SU-DHL-6 (cell line): ENCODE data around the gene CCDC182.

Experiments
- H2AFZ ChIP-seq: fragments of 200-600 bp; sonication (generic); 2 replicates; pipeline ENCODE4 v1.6.1; 2014; ENCODE audit warnings: low read depth, mild to moderate bottlenecking, moderate library complexity, mixed read lengths, antibody characterized with exemption, low read length; ENCODE audit not compliant: severe bottlenecking
- H3F3A ChIP-seq: fragments of 200-600 bp; shearing (Covaris generic); 2 replicates; pipeline ENCODE4 v1.6.0; 2016; ENCODE audit warnings: antibody characterized with exemption, mild to moderate bottlenecking; ENCODE audit not compliant: insufficient read depth
- H3K27ac ChIP-seq: fragments of 200-600 bp; sonication (generic); 2 replicates; pipeline ENCODE4 v1.5.1; 2016; ENCODE audit warnings: low read depth, mild to moderate bottlenecking, low read length, moderate library complexity, mixed read lengths
- H3K27me3 ChIP-seq: fragments of 200-600 bp; sonication (generic), shearing (Covaris generic); 2 replicates; pipeline ENCODE4 v1.6.0; 2014; ENCODE audit warnings: mild to moderate bottlenecking, low read length
- H3K36me3 ChIP-seq: fragments of 200-600 bp; sonication (generic); 2 replicates; pipeline ENCODE4 v1.6.1; 2014; ENCODE audit warnings: mild to moderate bottlenecking, low read length, mixed read lengths
- H3K4me2 ChIP-seq: fragments of 300-600, 200-600 bp; shearing (Covaris generic), sonication (generic); 2 replicates; pipeline ENCODE4 v1.6.0; 2014; ENCODE audit warnings: low read length, low read depth, mild to moderate bottlenecking; ENCODE audit not compliant: poor library complexity, severe bottlenecking
- H3K4me3 ChIP-seq: fragments of 200-600 bp; sonication (generic); 2 replicates; pipeline ENCODE4 v1.5.1; 2014; ENCODE audit warnings: antibody characterized with exemption, low read length, mild to moderate bottlenecking, mixed read lengths; ENCODE audit not compliant: insufficient read depth, poor library complexity, severe bottlenecking
- H3K79me2 ChIP-seq: fragments of 200-600 bp; sonication (generic); 2 replicates; pipeline ENCODE4 v1.6.1; 2014; ENCODE audit warnings: mild to moderate bottlenecking, low read length, moderate library complexity; ENCODE audit not compliant: insufficient read depth
- H3K9ac ChIP-seq: fragments of 200-600 bp; sonication (generic); 2 replicates; pipeline ENCODE4 v1.7.0; 2014; ENCODE audit warnings: mild to moderate bottlenecking, low read length
- H3K9me2 ChIP-seq: fragments of 200-600 bp; sonication (generic); replicated peaks from 2 replicates; pipeline ENCODE4 v1.6.1; 2014; ENCODE audit warnings: low read length; ENCODE audit not compliant: insufficient read depth
- H3K9me3 ChIP-seq: fragments of 200-600 bp; sonication (generic); 2 replicates; pipeline ENCODE4 v1.6.1; 2014; ENCODE audit warnings: low read length, mixed read lengths; ENCODE audit not compliant: insufficient read depth
- H4K20me1 ChIP-seq: fragments of 200-600 bp; sonication (generic); 2 replicates; pipeline ENCODE4 v1.6.1; 2014; ENCODE audit warnings: low read depth, mild to moderate bottlenecking, antibody characterized with exemption, low read length, moderate library complexity, mixed read lengths
- CTCF ChIP-seq: fragments of 200-600 bp; sonication (generic); IDR thresholded peaks from one replicate; pipeline ENCODE4 v1.5.1; 2017; ENCODE audit warnings: antibody characterized with exemption, mild to moderate bottlenecking, low read length, moderate library complexity; ENCODE audit not compliant: insufficient read depth, poor library complexity, severe bottlenecking
- EZH2phosphoT487 ChIP-seq: fragments of 200-600 bp; sonication (generic), shearing (Covaris generic); conservative IDR thresholded peaks from 2 replicates; pipeline ENCODE4 v1.6.1; 2018; ENCODE audit warnings: mild to moderate bottlenecking, antibody characterized with exemption, low read length, moderate library complexity, mixed read lengths

Gene CCDC182

GRCh38 chr17:57750895-57751294 is 5.8 kb upstream of the CCDC182 start:
- no peaks in the 10 kb centered on the region for H3F3A ChIP-seq
- no peak for TF ChIP-seq EZH2phosphoT487
- no peak for TF ChIP-seq CTCF
- H3K9me2 ChIP-seq, result no peaks in the 10 kb centered on the region
- H3K79me2 ChIP-seq, result no peaks in the 10 kb centered on the region
- no peak overlapping the region for H2AFZ ChIP-seq
- no peaks in the 10 kb centered on the region for H3K9me3 ChIP-seq
- H3K4me2 ChIP-seq, result no peak overlapping the region
- no peak overlapping the region for H3K4me3 ChIP-seq
- H3K27me3 ChIP-seq, result no peaks in the 10 kb centered on the region
- H3K9ac ChIP-seq, result no peak overlapping the region
- no peaks in the 10 kb centered on the region for H3K36me3 ChIP-seq
- no peaks in the 10 kb centered on the region for H4K20me1 ChIP-seq
- H3K27ac ChIP-seq, result no peak overlapping the region

GRCh38 chr17:57750109-57750871 is 5.2 kb upstream of the CCDC182 start:
- H3K27me3 ChIP-seq, result no peaks in the 10 kb centered on the region
- H3F3A ChIP-seq, result no peaks in the 10 kb centered on the region
- no peak overlapping the region for H3K4me3 ChIP-seq
- no peaks in the 10 kb centered on the region for H3K36me3 ChIP-seq
- no peak overlapping the region for H2AFZ ChIP-seq
- no peaks in the 10 kb centered on the region for H3K9me2 ChIP-seq
- H3K9me3 ChIP-seq, result no peaks in the 10 kb centered on the region
- H3K79me2 ChIP-seq, result no peaks in the 10 kb centered on the region
- H3K4me2 ChIP-seq, result no peak overlapping the region
- H3K9ac ChIP-seq, result no peak overlapping the region
- no peak for TF ChIP-seq CTCF
- TF ChIP-seq EZH2phosphoT487, result no peak
- H4K20me1 ChIP-seq, result no peaks in the 10 kb centered on the region
- H3K27ac ChIP-seq, result no peak overlapping the region

- Histone ChIP-seq H2AFZ (no peak overlapping the region), H3F3A (no peaks in the 10 kb centered on the region), H3K36me3 (no peaks in the 10 kb centered on the region), H3K9me3 (no peaks in the 10 kb centered on the region), H3K79me2 (no peaks in the 10 kb centered on the region), H3K27ac (no peak overlapping the region), H3K4me2 (no peak overlapping the region), H3K27me3 (no peaks in the 10 kb centered on the region), H3K4me3 (no peak overlapping the region), H4K20me1 (no peaks in the 10 kb centered on the region), H3K9ac (no peak overlapping the region), H3K9me2 (no peaks in the 10 kb centered on the region)
- TF ChIP-seq CTCF, result no peak
- no peak for TF ChIP-seq EZH2phosphoT487
Measured at GRCh38 chr17:57749701-57750100, 4.6 kb upstream of the CCDC182 start.
